ENCODE results near the gene KCNJ6.
A peak's percentile ranks its signal among the peaks of the same experiment; 100 is the strongest.

Gene KCNJ6

DNA sequence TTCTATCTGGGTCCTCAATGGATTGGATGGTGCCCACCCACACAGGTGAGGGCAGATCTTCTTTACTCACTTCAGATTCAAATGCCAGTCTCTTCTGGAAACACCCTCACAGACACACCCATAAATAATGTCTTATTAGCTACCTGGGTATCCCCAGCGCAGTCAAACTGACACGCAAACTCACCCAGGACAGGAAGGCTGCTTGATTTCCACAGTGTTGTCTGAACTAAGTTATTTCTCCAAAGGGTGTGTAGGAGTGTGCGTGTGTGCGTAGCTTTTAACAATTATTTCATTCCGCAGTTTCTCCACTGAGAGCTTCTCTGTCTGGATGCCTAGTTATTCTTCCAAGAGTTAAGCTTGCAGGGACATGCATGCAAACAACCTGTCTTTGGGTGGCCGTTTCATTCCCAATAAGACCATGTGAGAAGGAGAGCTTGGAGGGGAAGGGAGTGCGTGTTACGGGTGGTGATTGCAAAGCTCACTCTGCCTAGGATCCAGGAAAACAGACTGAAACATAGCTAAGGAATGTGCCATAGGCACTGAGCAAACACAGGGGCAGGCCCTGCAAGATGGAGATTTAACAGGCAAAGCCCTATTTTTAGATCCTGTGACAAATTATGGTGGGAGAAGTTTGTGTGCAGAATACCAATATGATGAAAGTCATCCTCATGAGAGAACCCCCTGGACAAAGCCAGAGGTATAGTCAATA is 280.0 kb downstream of the KCNJ6 start:
- ATAC-seq, result no peak
- no peak overlapping the region for H3K27ac Mint-ChIP-seq
- peaks cover 14% of the 10 kb centered on the region for H3K4me1 Mint-ChIP-seq
- H3K9me3 Mint-ChIP-seq, result peaks cover 7 to 18% of the 10 kb centered on the region in 2 donors
- H3K27me3 Mint-ChIP-seq, result peaks cover 39% of the 10 kb centered on the region
- no peak for DNase-seq
- no peak overlapping the region for H3K4me3 Mint-ChIP-seq

DNA sequence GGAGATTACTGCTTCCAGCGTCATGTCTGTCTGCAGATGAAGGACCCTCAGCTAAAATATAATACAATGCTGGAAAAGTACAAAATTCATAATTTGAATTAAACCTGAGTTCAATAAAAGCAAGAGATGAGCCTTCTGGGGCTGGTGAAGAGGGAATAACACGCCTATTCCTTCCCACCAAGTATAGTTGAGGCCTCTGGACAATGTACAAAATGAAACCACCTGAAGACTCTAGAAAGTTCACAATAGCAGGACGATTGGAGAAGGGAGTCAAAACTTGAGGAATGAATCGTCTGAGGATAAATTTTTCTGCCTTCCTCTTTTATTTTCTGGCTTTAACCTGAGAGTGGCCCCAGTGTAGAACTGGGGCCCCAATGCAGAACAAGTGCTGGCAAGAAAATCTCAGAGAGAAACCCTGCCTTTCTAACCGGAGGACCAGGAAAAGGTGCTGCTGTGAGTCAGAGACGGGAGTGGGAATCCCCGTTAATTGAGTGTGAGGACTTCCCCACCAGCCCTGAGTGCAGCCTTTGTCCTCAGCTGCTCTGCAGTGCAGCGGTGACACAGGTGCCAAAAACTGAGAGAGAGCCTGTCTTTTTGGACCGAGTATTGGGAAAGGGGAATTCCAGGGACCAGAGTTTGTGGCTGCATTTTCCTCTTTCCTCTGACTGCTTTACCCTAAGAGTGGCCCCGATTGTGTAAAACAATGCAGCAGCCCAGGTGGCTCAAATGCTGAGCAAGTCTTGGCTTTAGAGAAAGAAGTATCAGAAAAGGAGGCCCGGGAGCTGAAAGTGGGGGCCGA is 284.7 kb downstream of the KCNJ6 start:
- H3K27ac Mint-ChIP-seq, result no peak overlapping the region
- H3K4me1 Mint-ChIP-seq, result peaks cover 8% of the 10 kb centered on the region
- peaks cover 28% of the 10 kb centered on the region for H3K27me3 Mint-ChIP-seq
- peak overlapping the region in 1 of 2 donors; percentile 38 for H3K4me3 Mint-ChIP-seq
- ATAC-seq (no peak), DNase-seq (no peak)
- H3K9me3 Mint-ChIP-seq, result peaks cover 7% of the 10 kb centered on the region in 2 donors

GRCh38 chr21:37630872-37631271 is 285.4 kb downstream of the KCNJ6 start:
- Mint-ChIP-seq H3K27ac (no peak overlapping the region), H3K4me3 (no peak overlapping the region), H3K9me3 (peaks cover 7% of the 10 kb centered on the region in 2 donors), H3K4me1 (peaks cover 8% of the 10 kb centered on the region), H3K27me3 (peaks cover 22% of the 10 kb centered on the region)
- DNase-seq, result no peak
- no peak for ATAC-seq

- DNase-seq, result no peak
- Mint-ChIP-seq H3K4me1 (peaks cover 8% of the 10 kb centered on the region), H3K27me3 (peaks cover 21% of the 10 kb centered on the region), H3K9me3 (no peaks in the 10 kb centered on the region), H3K4me3 (no peak overlapping the region), H3K27ac (no peak overlapping the region)
- ATAC-seq, result no peak
Observed at GRCh38 chr21:37628362-37628761, 287.9 kb downstream of the KCNJ6 start.

DNA sequence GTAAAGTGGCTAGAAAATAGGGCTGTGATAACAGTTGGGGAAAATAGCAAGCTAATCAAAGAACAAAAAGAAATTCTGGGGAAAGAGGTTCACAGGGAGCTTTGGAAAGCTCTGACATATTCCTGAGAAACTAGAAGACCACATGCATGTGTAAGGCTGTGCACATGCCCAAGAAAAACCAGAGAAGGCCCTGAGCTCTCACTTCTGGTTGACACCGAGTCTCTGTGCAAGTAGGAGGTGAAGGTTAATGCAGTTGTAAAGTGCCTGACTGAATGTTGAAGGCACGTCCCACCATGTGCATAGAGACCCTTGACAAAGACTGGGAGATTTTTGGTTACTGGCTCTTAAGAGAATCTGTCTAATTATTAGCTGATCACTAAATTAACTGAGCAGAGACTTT is 288.7 kb downstream of the KCNJ6 start:
- peaks cover 21% of the 10 kb centered on the region for H3K27me3 Mint-ChIP-seq
- H3K27ac Mint-ChIP-seq, result no peak overlapping the region
- no peak for DNase-seq
- H3K4me1 Mint-ChIP-seq, result peaks cover 8% of the 10 kb centered on the region
- no peaks in the 10 kb centered on the region for H3K9me3 Mint-ChIP-seq
- no peak for ATAC-seq
- no peak overlapping the region for H3K4me3 Mint-ChIP-seq

DNA sequence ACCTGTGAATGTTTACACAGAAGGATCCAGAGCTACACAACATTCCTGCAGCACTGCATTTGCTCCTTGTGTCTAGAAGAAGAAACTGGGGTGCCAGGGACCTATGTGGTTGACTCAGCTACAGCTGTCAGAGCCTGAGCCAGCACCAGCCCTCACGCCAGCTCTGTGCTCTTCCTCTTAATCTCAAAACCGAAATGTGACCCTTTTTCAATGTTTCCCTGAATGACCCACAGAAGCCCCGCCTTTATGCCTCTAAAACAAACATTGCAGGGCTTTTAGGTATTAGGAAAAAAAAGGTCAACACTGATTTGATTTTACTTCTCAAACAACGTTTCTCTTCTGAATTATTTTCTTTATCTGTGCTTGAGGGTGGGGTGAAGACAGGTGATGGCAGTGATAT is 289.2 kb downstream of the KCNJ6 start:
- DNase-seq (no peak), ATAC-seq (no peak)
- Mint-ChIP-seq H3K27me3 (peaks cover 21% of the 10 kb centered on the region), H3K27ac (peak overlapping the region in 1 of 2 donors; percentile 1), H3K9me3 (no peaks in the 10 kb centered on the region), H3K4me1 (peaks cover 7% of the 10 kb centered on the region), H3K4me3 (no peak overlapping the region)

DNA sequence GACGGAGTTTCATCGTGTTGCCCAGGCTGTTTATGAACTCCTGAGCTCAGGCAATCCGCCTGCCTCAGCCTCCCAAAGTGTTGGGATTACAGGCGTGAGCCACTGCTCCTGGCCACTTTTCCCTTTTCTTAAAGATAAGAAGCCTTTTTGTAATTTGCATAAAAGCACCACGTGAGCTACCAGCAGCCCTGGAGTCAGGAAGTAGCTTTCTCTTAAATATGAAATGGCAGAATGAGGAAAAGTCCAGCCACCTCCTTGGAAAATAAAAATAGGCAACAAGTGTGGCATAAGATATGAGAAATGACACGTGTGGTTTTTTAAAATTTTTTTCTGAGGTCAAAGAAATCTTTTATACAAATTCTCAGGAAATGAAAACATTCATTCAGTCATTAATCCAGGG is 289.9 kb downstream of the KCNJ6 start:
- peaks cover 20% of the 10 kb centered on the region for H3K27me3 Mint-ChIP-seq
- H3K27ac Mint-ChIP-seq, result no peak overlapping the region
- no peaks in the 10 kb centered on the region for H3K9me3 Mint-ChIP-seq
- ATAC-seq (no peak), DNase-seq (no peak)
- H3K4me3 Mint-ChIP-seq, result no peak overlapping the region
- H3K4me1 Mint-ChIP-seq, result no peaks in the 10 kb centered on the region

DNA sequence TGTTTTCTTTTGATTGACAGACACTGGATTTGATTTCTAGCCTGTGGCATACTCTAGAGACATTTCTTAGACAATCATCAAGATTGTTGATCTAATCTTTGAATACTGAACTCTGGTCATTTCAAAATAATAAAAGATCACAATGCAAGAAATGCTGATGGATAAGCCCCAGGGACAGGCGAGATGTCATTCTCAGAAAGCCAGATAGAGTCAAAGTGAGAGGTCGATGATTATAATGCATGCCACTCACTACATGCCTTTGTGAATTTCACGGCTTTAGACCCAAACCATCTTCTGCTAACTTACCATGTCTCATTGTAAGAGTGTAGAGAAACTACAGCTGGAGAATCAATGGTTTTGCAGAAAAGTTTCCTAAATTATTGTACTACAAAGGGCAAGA is 292.6 kb downstream of the KCNJ6 start:
- Mint-ChIP-seq H3K4me3 (no peak overlapping the region), H3K27ac (no peak overlapping the region), H3K27me3 (peaks cover 28% of the 10 kb centered on the region), H3K9me3 (no peaks in the 10 kb centered on the region), H3K4me1 (no peaks in the 10 kb centered on the region)
- DNase-seq, result no peak
- no peak for ATAC-seq

- no peak for ATAC-seq
Observed at GRCh38 chr21:37623183-37623582, 293.1 kb downstream of the KCNJ6 start.

GRCh38 chr21:37622755-37623154 is 293.5 kb downstream of the KCNJ6 start:
- no peak for ATAC-seq
- Mint-ChIP-seq H3K27ac (no peak overlapping the region), H3K27me3 (peaks cover 30% of the 10 kb centered on the region), H3K4me3 (no peak overlapping the region), H3K9me3 (no peaks in the 10 kb centered on the region), H3K4me1 (no peaks in the 10 kb centered on the region)
- DNase-seq, result no peak

More at GRCh38 chr21:37623183-37623582, 293.1 kb downstream of the KCNJ6 start:
- Mint-ChIP-seq H3K27ac (no peak overlapping the region), H3K4me1 (no peaks in the 10 kb centered on the region), H3K27me3 (peaks cover 31% of the 10 kb centered on the region), H3K9me3 (no peaks in the 10 kb centered on the region), H3K4me3 (no peak overlapping the region)
- no peak for DNase-seq

DNA sequence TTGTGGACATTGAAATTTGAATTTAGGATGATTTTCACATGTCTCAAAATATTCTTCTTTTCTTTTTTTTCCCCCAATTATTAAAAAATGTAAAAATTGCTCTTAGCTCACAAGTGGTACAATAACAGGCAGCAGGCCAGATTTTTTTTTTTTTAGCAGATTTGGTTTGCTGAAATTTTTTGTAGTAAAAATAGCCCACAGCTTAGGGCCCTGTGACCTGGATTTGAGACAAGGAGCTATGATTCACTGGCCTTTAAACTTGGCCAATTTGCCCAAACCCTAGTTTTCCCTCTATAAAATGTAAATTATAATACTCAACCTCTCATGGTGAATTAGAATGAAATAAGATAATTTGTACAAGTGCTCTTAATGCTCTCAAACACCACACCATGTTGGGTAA is 295.9 kb downstream of the KCNJ6 start:
- DNase-seq, result no peak
- Mint-ChIP-seq H3K9me3 (no peaks in the 10 kb centered on the region), H3K27ac (no peak overlapping the region), H3K4me3 (no peak overlapping the region), H3K27me3 (peaks cover 26% of the 10 kb centered on the region), H3K4me1 (no peaks in the 10 kb centered on the region)
- ATAC-seq, result no peak

- Mint-ChIP-seq H3K4me3 (no peak overlapping the region), H3K27me3 (peaks cover 26% of the 10 kb centered on the region), H3K27ac (peak overlapping the region in 1 of 2 donors; percentile 61), H3K4me1 (no peaks in the 10 kb centered on the region), H3K9me3 (no peaks in the 10 kb centered on the region)
- no peak for DNase-seq
- ATAC-seq, result no peak
Observed at GRCh38 chr21:37619464-37619974, 296.7 kb downstream of the KCNJ6 start.

DNA sequence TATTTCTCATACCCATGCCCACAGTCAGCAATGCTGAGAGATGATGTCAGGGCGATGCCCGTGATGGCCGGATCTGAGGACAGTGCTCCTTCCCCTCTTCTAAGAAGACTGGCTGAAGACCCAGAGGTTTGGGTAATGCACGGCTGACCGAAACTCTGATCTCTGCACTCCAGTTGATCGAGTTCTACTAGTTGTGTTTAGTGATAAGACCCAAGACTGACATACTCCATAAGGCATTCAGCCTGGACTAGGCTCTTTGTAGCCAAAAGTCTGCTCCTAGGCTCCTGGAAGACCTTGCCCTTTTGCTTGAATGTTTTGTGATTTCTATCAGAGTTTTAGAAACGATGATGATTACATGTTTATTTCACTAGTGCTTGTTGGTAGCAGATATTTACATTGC is 298.2 kb downstream of the KCNJ6 start:
- ATAC-seq, result no peak
- Mint-ChIP-seq H3K4me1 (no peaks in the 10 kb centered on the region), H3K9me3 (no peaks in the 10 kb centered on the region), H3K4me3 (no peak overlapping the region), H3K27ac (no peak overlapping the region), H3K27me3 (peaks cover 26% of the 10 kb centered on the region)
- no peak for DNase-seq

- Mint-ChIP-seq H3K27me3 (peaks cover 23% of the 10 kb centered on the region), H3K27ac (no peak overlapping the region), H3K4me1 (no peaks in the 10 kb centered on the region), H3K4me3 (no peak overlapping the region), H3K9me3 (no peaks in the 10 kb centered on the region)
- no peak for DNase-seq
- no peak for ATAC-seq
Observed at GRCh38 chr21:37615962-37616361, 300.3 kb downstream of the KCNJ6 start.

DNA sequence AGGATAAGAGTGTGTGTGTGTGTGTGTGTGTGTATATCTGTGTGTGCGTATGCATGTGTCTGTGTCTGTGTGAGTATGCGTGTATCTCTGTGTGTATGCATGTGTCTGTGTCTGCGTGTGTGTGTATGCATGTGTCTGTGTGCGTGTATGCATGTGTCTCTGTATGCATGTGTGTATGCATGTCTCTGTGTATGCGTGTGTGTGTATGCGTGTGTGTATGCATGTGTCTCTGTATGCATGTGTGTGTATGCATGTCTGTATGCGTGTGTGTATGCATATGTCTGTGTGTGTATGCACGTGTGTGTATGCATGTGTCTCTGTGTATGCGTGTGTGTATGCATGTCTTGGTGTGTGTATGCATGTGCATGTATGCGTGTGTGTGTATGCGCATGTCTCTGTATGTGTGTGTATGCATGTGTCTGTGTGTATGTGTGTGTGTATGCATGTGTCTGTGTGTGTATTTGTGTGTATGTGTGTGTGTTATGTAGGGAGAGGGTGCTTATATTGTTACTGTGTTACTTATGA is 301.8 kb downstream of the KCNJ6 start:
- Mint-ChIP-seq H3K9me3 (no peaks in the 10 kb centered on the region), H3K27ac (no peak overlapping the region), H3K4me1 (no peaks in the 10 kb centered on the region), H3K27me3 (peaks cover 21% of the 10 kb centered on the region), H3K4me3 (no peak overlapping the region)
- DNase-seq (no peak), ATAC-seq (no peak)

- peaks cover 29% of the 10 kb centered on the region for H3K27me3 Mint-ChIP-seq
- DNase-seq, result no peak
- ATAC-seq, result no peak
- H3K4me1 Mint-ChIP-seq, result no peaks in the 10 kb centered on the region
- peaks cover 0 to 7% of the 10 kb centered on the region in 2 donors for H3K9me3 Mint-ChIP-seq
- H3K4me3 Mint-ChIP-seq, result no peak overlapping the region
- no peak overlapping the region for H3K27ac Mint-ChIP-seq
Observed at GRCh38 chr21:37607081-37607480, 309.2 kb downstream of the KCNJ6 start.

All from stimulated activated naive CD8-positive, alpha-beta T cell treated with anti-CD3 and anti-CD28 coated beads, Interleukin-15, amount 100 ng/mL, for 72 hours (primary cell).